ENCODE results near the gene GBP1. TPM values are rescaled to one million over a fixed set of nuclear protein-coding genes. Genes with fewer than 3 reads are reported as not detected.

GBP1 gene
- total RNA-seq, 1 donor: 32.2 TPM

- H2AFZ ChIP-seq (ENCODE audit: low read length): no peak overlapping the region
- no peaks in the 10 kb centered on the region for H3K4me1 ChIP-seq (ENCODE audit: insufficient read depth, low read length)
- no peaks in the 10 kb centered on the region for H3K36me3 ChIP-seq (ENCODE audit: insufficient read depth, low read length)
- H3K9me3 ChIP-seq (ENCODE audit: low read depth, low read length): no peaks in the 10 kb centered on the region
- no peaks in the 10 kb centered on the region for H3K79me2 ChIP-seq (ENCODE audit: insufficient read depth, low read length)
- no peak overlapping the region for H3K4me2 ChIP-seq (ENCODE audit: insufficient read depth, low read length)
- no peaks in the 10 kb centered on the region for H4K20me1 ChIP-seq (ENCODE audit: insufficient read depth, low read length)
- H3K27me3 ChIP-seq (ENCODE audit: insufficient read depth, low read length): no peaks in the 10 kb centered on the region
- no peak overlapping the region for H3K27ac ChIP-seq (ENCODE audit: low read depth, low read length)
- H3K4me3 ChIP-seq (ENCODE audit: insufficient read depth, low read length): no peak overlapping the region
- no peak for TF ChIP-seq CTCF (IDR thresholded peaks at IDR 0.05; ENCODE audit: extremely low read depth, low read depth, low read length)
- DNase-seq (ENCODE audit: insufficient read length, low spot score, missing footprints): no peak
Measured at GRCh38 chr1:89095737-89096136, 30.7 kb upstream of the GBP1 start.

DNA sequence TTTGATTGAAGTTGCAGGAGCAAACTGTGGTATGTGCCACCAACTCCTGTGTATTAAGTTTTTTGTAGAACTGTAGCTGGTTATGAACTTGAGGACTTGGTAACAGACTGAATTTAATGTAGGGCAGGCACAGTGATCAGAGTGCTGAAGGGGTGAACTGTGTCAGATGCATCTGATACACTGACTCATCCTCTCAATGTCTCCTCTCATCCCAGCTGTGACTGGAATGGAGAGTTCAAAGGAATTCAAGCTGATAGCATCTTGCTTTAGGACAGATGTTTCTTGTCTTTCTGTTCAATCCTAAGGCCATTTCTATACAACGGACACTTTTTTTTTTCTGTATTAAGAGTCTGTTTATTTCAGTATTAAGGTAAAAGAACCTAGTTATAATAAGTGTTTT lies 25.0 kb upstream of the GBP1 start:
- Histone ChIP-seq H2AFZ (ENCODE audit: low read length) (no peak overlapping the region), H3K27ac (ENCODE audit: low read depth, low read length) (no peak overlapping the region), H3K9me3 (ENCODE audit: low read depth, low read length) (no peaks in the 10 kb centered on the region), H3K79me2 (ENCODE audit: insufficient read depth, low read length) (no peaks in the 10 kb centered on the region), H4K20me1 (ENCODE audit: insufficient read depth, low read length) (no peaks in the 10 kb centered on the region), H3K4me1 (ENCODE audit: insufficient read depth, low read length) (no peaks in the 10 kb centered on the region), H3K4me3 (ENCODE audit: insufficient read depth, low read length) (no peak overlapping the region), H3K36me3 (ENCODE audit: insufficient read depth, low read length) (no peaks in the 10 kb centered on the region), H3K27me3 (ENCODE audit: insufficient read depth, low read length) (no peaks in the 10 kb centered on the region), H3K4me2 (ENCODE audit: insufficient read depth, low read length) (no peak overlapping the region)
- TF ChIP-seq CTCF (IDR thresholded peaks at IDR 0.05; ENCODE audit: extremely low read depth, low read depth, low read length): no peak
- DNase-seq (ENCODE audit: insufficient read length, low spot score, missing footprints): no peak

GRCh38 chr1:89088572-89088971 lies 23.6 kb upstream of the GBP1 start:
- H2AFZ ChIP-seq (ENCODE audit: low read length): no peak overlapping the region
- H3K36me3 ChIP-seq (ENCODE audit: insufficient read depth, low read length): no peaks in the 10 kb centered on the region
- no peaks in the 10 kb centered on the region for H3K9me3 ChIP-seq (ENCODE audit: low read depth, low read length)
- DNase-seq (ENCODE audit: insufficient read length, low spot score, missing footprints): no peak
- H3K27ac ChIP-seq (ENCODE audit: low read depth, low read length): no peak overlapping the region
- no peaks in the 10 kb centered on the region for H3K4me1 ChIP-seq (ENCODE audit: insufficient read depth, low read length)
- H4K20me1 ChIP-seq (ENCODE audit: insufficient read depth, low read length): no peaks in the 10 kb centered on the region
- no peak overlapping the region for H3K4me2 ChIP-seq (ENCODE audit: insufficient read depth, low read length)
- no peaks in the 10 kb centered on the region for H3K79me2 ChIP-seq (ENCODE audit: insufficient read depth, low read length)
- no peaks in the 10 kb centered on the region for H3K27me3 ChIP-seq (ENCODE audit: insufficient read depth, low read length)
- H3K4me3 ChIP-seq (ENCODE audit: insufficient read depth, low read length): no peak overlapping the region
- TF ChIP-seq CTCF (IDR thresholded peaks at IDR 0.05; ENCODE audit: extremely low read depth, low read depth, low read length): no peak

DNA sequence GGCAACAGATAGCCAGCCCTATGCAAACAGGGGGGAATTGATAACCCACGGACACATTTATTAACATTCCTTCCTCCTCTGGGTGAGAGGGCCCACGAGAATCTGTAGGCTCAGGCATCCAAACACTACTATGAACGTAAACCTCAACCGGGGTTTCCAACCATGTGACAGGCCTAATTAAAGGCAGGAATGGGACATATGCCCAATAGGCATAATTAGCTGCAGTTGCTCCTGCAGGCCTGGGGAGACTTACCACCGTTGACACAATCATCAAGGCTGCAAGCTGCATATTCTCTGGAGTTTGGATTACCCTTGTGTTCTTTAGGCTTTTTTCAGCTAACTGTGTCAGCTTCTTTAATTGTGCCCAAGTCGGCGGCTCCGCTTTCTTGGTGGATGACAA lies 22.2 kb upstream of the GBP1 start:
- H3K79me2 ChIP-seq (ENCODE audit: insufficient read depth, low read length): no peaks in the 10 kb centered on the region
- H3K4me1 ChIP-seq (ENCODE audit: insufficient read depth, low read length): no peaks in the 10 kb centered on the region
- H4K20me1 ChIP-seq (ENCODE audit: insufficient read depth, low read length): no peaks in the 10 kb centered on the region
- DNase-seq (ENCODE audit: insufficient read length, low spot score, missing footprints): no peak
- no peak overlapping the region for H3K4me2 ChIP-seq (ENCODE audit: insufficient read depth, low read length)
- no peak for TF ChIP-seq CTCF (IDR thresholded peaks at IDR 0.05; ENCODE audit: extremely low read depth, low read depth, low read length)
- no peaks in the 10 kb centered on the region for H3K36me3 ChIP-seq (ENCODE audit: insufficient read depth, low read length)
- H3K4me3 ChIP-seq (ENCODE audit: insufficient read depth, low read length): no peak overlapping the region
- H3K27me3 ChIP-seq (ENCODE audit: insufficient read depth, low read length): no peaks in the 10 kb centered on the region
- H3K27ac ChIP-seq (ENCODE audit: low read depth, low read length): no peak overlapping the region
- H2AFZ ChIP-seq (ENCODE audit: low read length): no peak overlapping the region
- no peaks in the 10 kb centered on the region for H3K9me3 ChIP-seq (ENCODE audit: low read depth, low read length)

Measured in osteoblast (primary cell).